GM21786 (cell line): Measurements from ENCODE around the gene HNMT.

ENCODE experiments used
- ATAC-seq: cut with Tn5 transposase; IDR thresholded peaks from one replicate; pipeline ENCODE4 v1.9.1; 2021; ENCODE audit not compliant: unreplicated experiment

Gene HNMT

DNA sequence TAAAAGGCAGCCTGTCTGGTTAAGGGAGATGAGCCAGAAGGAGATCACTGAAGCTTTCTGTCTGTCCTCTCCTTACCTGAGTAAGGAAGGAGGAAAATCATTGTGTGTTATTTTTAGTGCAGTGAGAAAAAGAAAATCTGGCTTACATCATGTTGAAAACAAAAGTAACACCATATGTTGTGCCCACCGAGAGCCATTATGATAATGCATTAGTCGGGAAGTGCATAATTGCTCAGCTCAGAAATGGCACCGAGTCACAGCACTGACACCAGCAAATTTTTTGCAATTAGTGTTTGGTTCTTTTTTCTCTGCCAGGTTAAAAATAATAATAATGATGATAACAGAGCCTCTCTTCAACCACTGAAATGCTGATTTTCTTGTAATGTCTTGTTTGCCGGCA lies 46.6 kb downstream of the HNMT start:
- ATAC-seq, result no peak

DNA sequence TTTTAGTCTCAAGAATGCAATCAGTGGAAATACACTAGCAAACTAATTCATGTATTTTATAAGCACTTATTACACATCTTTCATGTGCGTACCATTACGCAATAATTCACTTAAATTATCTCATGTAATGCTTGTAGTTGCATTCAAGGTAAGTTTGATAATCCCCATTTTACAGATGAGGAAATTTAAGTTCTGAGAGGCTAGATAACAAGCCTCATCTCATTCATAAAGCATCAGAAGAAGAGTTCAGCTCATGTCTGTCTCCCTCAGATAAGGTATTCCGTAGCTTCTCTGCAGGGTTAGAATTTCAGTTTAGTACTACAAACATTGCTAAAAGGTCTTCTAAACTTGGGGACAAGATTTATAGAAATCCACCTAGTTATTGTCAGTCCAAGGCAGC lies 47.8 kb downstream of the HNMT start:
- ATAC-seq, result no peak

DNA sequence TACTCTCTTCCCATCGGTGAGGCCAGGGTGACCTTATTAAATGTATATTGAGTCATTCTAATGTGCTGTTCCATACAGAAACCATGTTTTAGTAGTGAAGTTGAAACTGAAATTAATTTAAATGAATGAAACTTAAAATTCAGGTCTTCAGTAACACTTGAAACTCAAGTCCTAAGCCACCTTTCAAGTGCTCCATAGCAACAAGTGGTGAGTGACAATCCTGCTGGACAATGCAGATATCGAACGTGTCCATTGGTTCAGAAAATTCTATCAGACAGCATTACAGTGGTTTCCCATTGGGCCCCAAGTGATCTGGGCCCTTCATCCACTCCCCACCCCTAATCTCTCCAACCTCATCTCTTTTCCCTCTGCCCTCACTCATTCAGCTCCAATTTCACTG lies 48.7 kb downstream of the HNMT start:
- no peak for ATAC-seq

DNA sequence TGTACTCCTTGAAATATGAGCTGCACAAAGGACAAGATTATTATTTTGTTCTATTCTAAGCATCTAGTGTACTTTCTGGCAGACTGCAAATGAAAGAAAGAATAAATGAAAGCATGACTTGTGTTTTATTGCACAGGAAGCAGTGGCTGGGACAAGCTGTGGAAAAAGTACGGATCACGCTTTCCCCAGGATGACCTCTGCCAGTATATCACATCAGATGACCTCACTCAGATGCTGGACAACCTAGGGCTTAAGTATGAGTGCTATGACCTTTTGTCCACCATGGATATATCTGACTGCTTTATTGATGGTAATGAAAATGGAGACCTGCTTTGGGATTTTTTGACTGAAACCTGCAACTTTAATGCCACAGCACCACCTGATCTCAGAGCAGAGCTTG lies 49.4 kb downstream of the HNMT start:
- ATAC-seq, result no peak

DNA sequence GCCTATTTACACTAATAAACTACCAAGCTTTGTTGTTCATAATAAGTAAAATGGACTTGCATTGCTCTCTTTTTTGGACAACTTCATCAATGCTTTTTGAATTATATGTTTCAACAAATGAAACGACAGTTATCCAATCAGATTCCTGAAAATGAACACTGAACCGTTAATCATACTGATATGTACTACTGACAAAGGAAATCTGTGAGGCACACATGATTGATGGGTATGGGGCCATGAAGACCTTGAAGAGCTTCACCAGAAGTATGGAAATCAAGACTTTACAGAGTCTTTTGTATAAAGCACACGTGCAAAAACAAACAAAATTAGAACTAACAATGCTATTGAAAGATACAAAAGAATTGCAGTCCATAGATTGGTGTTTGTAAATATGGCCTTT lies 51.2 kb downstream of the HNMT start:
- ATAC-seq, result no peak

GRCh38 chr2:138016351-138017087 lies 52.2 kb downstream of the HNMT start:
- no peak for ATAC-seq

- ATAC-seq, result no peak
These were observed 53.6 kb downstream of the HNMT start for GRCh38 chr2:138017824-138018223.

- no peak for ATAC-seq
These were observed 54.8 kb downstream of the HNMT start for GRCh38 chr2:138018866-138019688.

- no peak for ATAC-seq
These were observed 56.2 kb downstream of the HNMT start for GRCh38 chr2:138020432-138020831.

DNA sequence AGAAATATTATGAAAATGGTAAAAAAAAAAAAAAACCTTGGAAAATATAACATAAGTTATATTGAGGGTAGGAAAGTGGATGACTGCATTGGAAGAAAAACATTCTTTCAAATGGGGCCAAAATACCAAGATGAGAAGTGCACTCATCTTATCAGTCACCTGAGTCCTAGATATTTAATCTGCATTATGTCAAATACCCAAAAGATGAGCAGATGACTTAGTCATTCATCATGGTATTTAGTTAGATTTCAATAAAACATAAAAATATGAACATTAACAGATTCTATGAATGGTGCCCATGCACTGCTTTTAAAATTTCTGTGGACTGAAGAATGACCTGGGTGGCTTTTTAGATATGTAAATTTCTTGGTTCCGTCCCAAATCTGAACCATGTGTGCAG lies 56.9 kb downstream of the HNMT start:
- no peak for ATAC-seq

GRCh38 chr2:138023298-138023697 lies 59.0 kb downstream of the HNMT start:
- no peak for ATAC-seq

DNA sequence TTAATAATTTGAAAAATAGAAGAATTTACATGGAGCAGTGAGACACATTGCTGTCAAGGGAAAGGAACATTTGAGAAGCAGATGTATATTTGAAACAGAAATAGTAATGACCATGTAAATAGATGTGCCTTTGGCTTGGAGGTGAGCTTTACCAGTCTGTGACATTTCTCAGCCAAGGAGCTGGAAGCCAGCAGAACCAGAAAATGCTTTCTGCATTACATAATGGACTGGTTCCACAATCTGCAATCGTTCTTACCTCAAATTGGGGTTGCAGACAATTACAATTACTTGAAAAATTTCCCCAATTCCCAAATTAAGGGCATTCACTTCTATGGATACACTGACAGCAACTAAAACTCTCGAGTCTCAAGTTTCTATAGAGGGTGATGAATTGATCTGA lies 59.7 kb downstream of the HNMT start:
- ATAC-seq, result no peak

GRCh38 chr2:138026111-138027020 lies 62.1 kb downstream of the HNMT start:
- no peak for ATAC-seq

- no peak for ATAC-seq
These were observed 64.3 kb downstream of the HNMT start for GRCh38 chr2:138028538-138028937.

- no peak for ATAC-seq
These were observed 65.0 kb downstream of the HNMT start for GRCh38 chr2:138029276-138029675.

DNA sequence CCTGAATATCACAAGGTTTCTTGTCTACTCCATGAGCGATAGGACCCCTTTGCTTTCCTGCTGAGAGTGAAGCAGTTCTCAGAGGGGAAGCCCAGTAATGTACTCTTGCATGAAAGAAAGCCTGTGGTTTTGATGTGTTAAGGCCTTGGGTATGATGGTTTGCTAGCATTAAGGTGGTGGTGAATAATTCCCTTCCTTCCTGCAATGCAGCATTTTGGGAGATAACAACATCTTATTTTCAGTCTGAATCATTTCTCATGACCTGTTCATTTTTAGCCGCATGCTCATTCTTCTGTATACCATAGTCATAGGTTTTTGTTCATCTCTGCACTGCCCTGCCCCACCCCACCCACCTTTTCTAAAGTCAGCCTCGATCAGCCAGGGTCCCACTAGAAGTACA lies 66.2 kb downstream of the HNMT start:
- ATAC-seq, result peak; percentile 69

DNA sequence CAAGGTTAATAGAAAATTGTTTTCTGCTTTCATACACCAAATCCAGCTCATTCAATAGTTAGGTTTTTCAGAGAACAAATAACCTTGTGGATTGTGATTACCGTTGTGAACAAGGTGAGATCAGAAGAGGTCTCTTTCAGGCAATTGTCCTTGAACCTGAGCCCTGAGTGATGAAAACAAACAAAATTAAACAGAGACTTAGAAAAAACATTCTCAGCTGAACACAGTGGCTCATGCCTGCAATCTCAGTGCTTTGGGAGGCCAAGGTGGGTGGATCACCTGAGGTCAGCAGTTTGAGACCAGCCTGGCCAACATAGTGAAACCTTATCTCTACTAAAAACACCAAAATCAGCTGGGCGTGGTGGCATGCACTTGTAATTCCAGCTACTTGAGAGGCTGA lies 68.1 kb downstream of the HNMT start:
- ATAC-seq, result no peak

GRCh38 chr2:138034536-138034935 lies 70.3 kb downstream of the HNMT start:
- ATAC-seq, result no peak

DNA sequence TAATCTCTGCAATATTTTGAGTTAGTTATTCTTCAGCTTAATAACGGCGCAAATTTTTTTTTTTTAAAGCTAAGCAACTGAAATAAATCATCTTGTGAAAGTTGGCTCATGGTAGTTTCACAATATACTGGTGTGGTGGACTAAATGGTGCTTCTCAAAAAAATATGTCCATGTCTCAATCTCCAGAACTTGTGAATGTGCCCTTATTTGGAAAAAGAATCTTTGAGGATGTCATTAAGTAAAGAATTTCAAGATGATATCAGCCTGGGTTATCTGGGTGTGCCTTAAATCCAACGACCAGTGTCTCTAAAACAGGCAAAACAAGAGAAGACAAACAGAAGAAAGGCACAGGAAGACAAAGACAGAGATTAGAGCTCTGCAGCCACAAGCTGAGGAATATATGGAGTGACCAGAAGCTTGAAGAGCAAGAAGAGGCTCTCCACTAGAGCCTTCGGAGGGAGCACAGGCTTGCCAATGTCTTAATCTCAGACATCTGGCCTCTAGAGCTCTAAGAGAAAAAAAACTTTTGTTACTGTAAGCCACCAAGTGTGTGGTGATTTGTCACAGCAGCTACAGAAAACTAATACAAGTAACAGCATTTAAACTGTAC lies 71.4 kb downstream of the HNMT start:
- ATAC-seq, result no peak

GRCh38 chr2:138036522-138036921 lies 72.2 kb downstream of the HNMT start:
- ATAC-seq, result no peak

DNA sequence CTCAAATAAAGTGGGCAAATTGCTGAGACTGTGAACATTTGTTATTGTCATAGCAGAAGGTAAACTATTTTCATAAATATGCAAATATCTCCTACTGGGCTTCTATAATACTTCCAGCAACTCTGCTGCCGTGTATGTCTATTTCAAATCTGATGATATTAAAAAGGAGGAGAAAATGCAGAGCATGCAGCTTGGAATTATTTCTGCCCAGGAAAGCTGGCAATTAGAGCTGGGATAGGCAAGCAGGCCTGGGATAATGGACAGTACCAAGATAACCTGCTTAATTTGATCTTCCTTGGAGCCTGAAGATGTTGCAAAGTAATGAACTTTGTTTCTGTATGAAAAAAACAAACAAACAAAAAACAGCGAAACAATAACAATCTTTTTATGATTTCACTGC lies 72.8 kb downstream of the HNMT start:
- no peak for ATAC-seq
